ENCODE data around the gene DNAI2.

Gene DNAI2

DNA sequence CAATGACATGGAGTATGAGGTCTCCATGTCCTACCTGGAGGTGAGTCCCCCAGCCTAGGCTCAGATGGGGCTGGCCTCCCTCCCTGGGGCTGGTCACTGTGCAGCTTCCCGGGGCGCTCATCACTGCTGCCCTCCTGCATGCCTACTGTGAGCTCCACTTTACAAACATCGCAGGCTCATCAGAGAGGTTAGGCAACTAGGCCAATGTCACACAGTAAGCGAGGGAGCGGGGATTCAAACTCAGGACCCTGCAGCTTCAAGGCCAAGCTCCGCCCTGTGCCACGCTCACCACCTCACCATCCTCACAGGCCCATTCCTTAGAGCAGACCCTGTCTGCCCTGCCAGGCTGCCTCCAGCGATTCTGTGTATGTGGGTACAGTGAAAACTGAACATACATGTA is 69.1 kb downstream of the DNAI2 start:
- Histone ChIP-seq H3K27me3 (replicated peaks in 2 of 5; ENCODE audit: control insufficient read depth in 4 of 5, insufficient read depth in 5 of 5, low read length in 4 of 5) (peaks cover 0 to 8% (median 0%) of the 10 kb centered on the region in 5 experiments), H3K4me3 (ENCODE audit: control insufficient read depth in 1 of 7, extremely low read depth in 1 of 7, insufficient read depth in 4 of 7, low read depth in 2 of 7, low read length in 6 of 7) (no peak overlapping the region), H3K4me1 (ENCODE audit: control extremely low read depth in 1 of 4, control insufficient read depth in 4 of 4, insufficient read depth in 4 of 4, low read length in 3 of 4) (no peaks in the 10 kb centered on the region), H3K27ac (ENCODE audit: insufficient read depth in 1 of 2, low read depth in 1 of 2, low read length in 2 of 2, poor library complexity in 1 of 2, severe bottlenecking in 2 of 2) (no peak overlapping the region), H3K36me3 (ENCODE audit: control insufficient read depth in 4 of 4, insufficient read depth in 4 of 4, low read length in 3 of 4) (no peaks in the 10 kb centered on the region), H3K9me3 (ENCODE audit: control extremely low read depth in 1 of 5, control insufficient read depth in 4 of 5, insufficient read depth in 2 of 5, low read depth in 1 of 5, low read length in 4 of 5) (no peaks in the 10 kb centered on the region)
- CTCF ChIA-PET: interaction anchor here (1.0 to 1.3 kb wide), 3 partner anchors 10 to 42 kb away, joined by 3 to 4 read pairs (median 3); partner anchors contain the start of gene GPR142
- DNase-seq: no peak
- WGBS (ENCODE audit: insufficient coverage): 73% methylated on average over 3 of the region's 8 CpGs
- POLR2A ChIA-PET: no interaction called here

DNA sequence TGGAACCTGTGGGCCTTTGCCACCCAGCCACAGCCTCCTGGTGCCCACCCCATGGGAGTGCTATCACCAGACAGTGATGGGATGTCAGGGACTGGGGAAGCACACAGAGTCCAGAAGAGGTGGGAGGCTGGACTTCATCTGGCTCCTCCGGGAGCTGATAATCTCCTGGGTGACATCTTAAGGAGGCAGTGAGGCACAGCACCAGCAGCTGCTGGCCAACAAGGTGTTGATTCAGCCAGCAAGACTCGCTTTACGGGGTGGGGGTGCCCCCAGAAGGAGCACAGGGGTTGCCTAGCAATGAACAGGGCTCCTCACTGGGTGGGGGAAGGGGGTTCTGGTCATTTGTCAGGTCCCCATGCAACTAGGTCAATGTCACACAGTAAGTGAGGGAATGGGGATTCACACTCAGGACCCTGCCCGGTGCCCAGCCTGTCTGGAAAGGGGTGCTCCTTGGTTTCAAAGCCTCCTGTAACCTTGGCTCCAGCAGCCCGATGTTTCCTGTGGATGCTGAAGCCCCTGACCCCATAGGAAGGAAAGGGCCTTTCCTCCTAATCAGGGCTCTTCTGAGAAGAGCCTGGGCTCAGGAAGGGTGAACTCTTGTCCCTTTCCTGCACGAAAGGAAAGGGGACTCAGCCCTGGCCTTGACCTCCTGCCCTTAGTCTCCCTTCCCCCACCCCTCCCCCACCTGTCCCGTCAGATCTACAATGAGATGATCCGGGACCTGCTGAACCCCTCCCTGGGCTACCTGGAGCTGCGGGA is 69.7 kb downstream of the DNAI2 start:
- Histone ChIP-seq H3K36me3 (ENCODE audit: control insufficient read depth in 4 of 4, insufficient read depth in 4 of 4, low read length in 3 of 4) (no peaks in the 10 kb centered on the region), H3K4me1 (ENCODE audit: control extremely low read depth in 1 of 4, control insufficient read depth in 4 of 4, insufficient read depth in 4 of 4, low read length in 3 of 4) (no peaks in the 10 kb centered on the region), H3K27me3 (replicated peaks in 2 of 5; ENCODE audit: control insufficient read depth in 4 of 5, insufficient read depth in 5 of 5, low read length in 4 of 5) (peaks cover 0 to 10% (median 0%) of the 10 kb centered on the region in 5 experiments), H3K27ac (ENCODE audit: insufficient read depth in 1 of 2, low read depth in 1 of 2, low read length in 2 of 2, poor library complexity in 1 of 2, severe bottlenecking in 2 of 2) (no peak overlapping the region), H3K4me3 (ENCODE audit: control insufficient read depth in 1 of 7, extremely low read depth in 1 of 7, insufficient read depth in 4 of 7, low read depth in 2 of 7, low read length in 6 of 7) (no peak overlapping the region), H3K9me3 (ENCODE audit: control extremely low read depth in 1 of 5, control insufficient read depth in 4 of 5, insufficient read depth in 2 of 5, low read depth in 1 of 5, low read length in 4 of 5) (no peaks in the 10 kb centered on the region)
- ChIA-PET POLR2A (no interaction called here), CTCF (interaction anchor here (1.0 to 1.3 kb wide), 3 partner anchors 9 to 259 kb away, joined by 3 read pairs; no protein-coding TSS in a partner anchor)
- 85% methylated on average over 7 of the region's 9 CpGs for WGBS (ENCODE audit: insufficient coverage)
- DNase-seq: no peak

GRCh38 chr17:74344658-74345057 is 70.6 kb downstream of the DNAI2 start:
- Histone ChIP-seq H3K4me3 (ENCODE audit: control insufficient read depth in 1 of 7, extremely low read depth in 1 of 7, insufficient read depth in 4 of 7, low read depth in 2 of 7, low read length in 6 of 7) (no peak overlapping the region), H3K9me3 (ENCODE audit: control extremely low read depth in 1 of 5, control insufficient read depth in 4 of 5, insufficient read depth in 2 of 5, low read depth in 1 of 5, low read length in 4 of 5) (no peaks in the 10 kb centered on the region), H3K27me3 (replicated peaks in 2 of 5; ENCODE audit: control insufficient read depth in 4 of 5, insufficient read depth in 5 of 5, low read length in 4 of 5) (peaks cover 0 to 10% (median 2%) of the 10 kb centered on the region in 5 experiments), H3K27ac (ENCODE audit: insufficient read depth in 1 of 2, low read depth in 1 of 2, low read length in 2 of 2, poor library complexity in 1 of 2, severe bottlenecking in 2 of 2) (no peak overlapping the region), H3K4me1 (ENCODE audit: control extremely low read depth in 1 of 4, control insufficient read depth in 4 of 4, insufficient read depth in 4 of 4, low read length in 3 of 4) (no peaks in the 10 kb centered on the region), H3K36me3 (ENCODE audit: control insufficient read depth in 4 of 4, insufficient read depth in 4 of 4, low read length in 3 of 4) (no peaks in the 10 kb centered on the region)
- DNase-seq: no peak
- WGBS (ENCODE audit: insufficient coverage): 97% methylated on average over 17 of the region's 21 CpGs
- ChIA-PET CTCF (interaction anchor here (1.0 to 1.5 kb wide), 3 partner anchors 13 to 258 kb away, joined by 3 to 5 read pairs (median 3); partner anchors contain the start of gene BTBD17), POLR2A (no interaction called here)

- Histone ChIP-seq H3K4me1 (ENCODE audit: control extremely low read depth in 1 of 4, control insufficient read depth in 4 of 4, insufficient read depth in 4 of 4, low read length in 3 of 4) (no peaks in the 10 kb centered on the region), H3K36me3 (ENCODE audit: control insufficient read depth in 4 of 4, insufficient read depth in 4 of 4, low read length in 3 of 4) (no peaks in the 10 kb centered on the region), H3K27ac (ENCODE audit: insufficient read depth in 1 of 2, low read depth in 1 of 2, low read length in 2 of 2, poor library complexity in 1 of 2, severe bottlenecking in 2 of 2) (no peak overlapping the region), H3K27me3 (replicated peaks in 2 of 5; ENCODE audit: control insufficient read depth in 4 of 5, insufficient read depth in 5 of 5, low read length in 4 of 5) (peaks cover 0 to 14% (median 6%) of the 10 kb centered on the region in 5 experiments), H3K4me3 (ENCODE audit: control insufficient read depth in 1 of 7, extremely low read depth in 1 of 7, insufficient read depth in 4 of 7, low read depth in 2 of 7, low read length in 6 of 7) (no peak overlapping the region), H3K9me3 (ENCODE audit: control extremely low read depth in 1 of 5, control insufficient read depth in 4 of 5, insufficient read depth in 2 of 5, low read depth in 1 of 5, low read length in 4 of 5) (no peaks in the 10 kb centered on the region)
- 90% methylated on average over 9 of the region's 13 CpGs for WGBS (ENCODE audit: insufficient coverage)
- ChIA-PET CTCF (interaction anchor here (0.9 to 18.8 kb wide), 6 partner anchors 14 to 49 kb away, joined by 3 to 185 read pairs (median 4); partner anchors contain the start of gene BTBD17), POLR2A (no interaction called here)
- peak in 1 of 3 donors; percentile 49 for DNase-seq
Measured at GRCh38 chr17:74345433-74346241, 71.6 kb downstream of the DNAI2 start.

- H3K36me3 ChIP-seq (ENCODE audit: control insufficient read depth in 4 of 4, insufficient read depth in 4 of 4, low read length in 3 of 4): no peaks in the 10 kb centered on the region
- ChIA-PET POLR2A (no interaction called here), CTCF (interaction anchor here (0.9 to 18.8 kb wide), 5 partner anchors 9 to 47 kb away, joined by 3 to 185 read pairs (median 5); no protein-coding TSS in a partner anchor)
- H3K4me3 ChIP-seq (ENCODE audit: control insufficient read depth in 1 of 7, extremely low read depth in 1 of 7, insufficient read depth in 4 of 7, low read depth in 2 of 7, low read length in 6 of 7): no peak overlapping the region
- H3K9me3 ChIP-seq (ENCODE audit: control extremely low read depth in 1 of 5, control insufficient read depth in 4 of 5, insufficient read depth in 2 of 5, low read depth in 1 of 5, low read length in 4 of 5): no peaks in the 10 kb centered on the region
- peaks cover 0 to 31% (median 22%) of the 10 kb centered on the region in 5 experiments for H3K27me3 ChIP-seq (replicated peaks in 2 of 5; ENCODE audit: control insufficient read depth in 4 of 5, insufficient read depth in 5 of 5, low read length in 4 of 5)
- DNase-seq: no peak
- peaks cover 0 to 7% (median 3%) of the 10 kb centered on the region in 4 experiments for H3K4me1 ChIP-seq (ENCODE audit: control extremely low read depth in 1 of 4, control insufficient read depth in 4 of 4, insufficient read depth in 4 of 4, low read length in 3 of 4)
- H3K27ac ChIP-seq (ENCODE audit: insufficient read depth in 1 of 2, low read depth in 1 of 2, low read length in 2 of 2, poor library complexity in 1 of 2, severe bottlenecking in 2 of 2): no peak overlapping the region
- WGBS (ENCODE audit: insufficient coverage): 88% methylated on average over 11 of the region's 14 CpGs
Measured at GRCh38 chr17:74347646-74348045, 73.6 kb downstream of the DNAI2 start.

DNA sequence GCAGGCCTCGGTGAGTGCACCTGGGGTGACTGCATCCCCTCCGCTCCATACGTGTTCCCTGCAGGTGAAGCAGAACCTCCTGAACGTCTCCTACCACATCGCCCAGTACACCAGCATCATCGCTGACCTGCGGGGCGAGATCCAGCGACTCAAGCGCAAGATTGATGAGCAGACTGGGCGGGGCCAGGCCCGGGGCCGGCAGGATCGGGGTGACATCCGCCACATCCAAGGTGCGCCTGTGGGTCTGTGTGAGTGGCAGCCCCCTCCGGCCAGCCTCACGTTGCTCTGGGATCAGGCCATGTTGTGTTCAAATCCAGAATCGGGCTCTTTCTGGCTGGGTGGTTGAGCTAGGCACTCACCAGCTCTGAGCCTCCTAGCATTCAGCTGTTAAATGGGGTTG is 75.1 kb downstream of the DNAI2 start:
- CTCF ChIA-PET: interaction anchor here (0.9 to 18.8 kb wide), 5 partner anchors 9 to 43 kb away, joined by 3 to 185 read pairs (median 3); partner anchors contain the start of gene BTBD17
- Histone ChIP-seq H3K4me3 (ENCODE audit: control insufficient read depth in 1 of 7, extremely low read depth in 1 of 7, insufficient read depth in 4 of 7, low read depth in 2 of 7, low read length in 6 of 7) (no peak overlapping the region), H3K36me3 (ENCODE audit: control insufficient read depth in 4 of 4, insufficient read depth in 4 of 4, low read length in 3 of 4) (no peaks in the 10 kb centered on the region), H3K27ac (ENCODE audit: insufficient read depth in 1 of 2, low read depth in 1 of 2, low read length in 2 of 2, poor library complexity in 1 of 2, severe bottlenecking in 2 of 2) (no peak overlapping the region), H3K4me1 (ENCODE audit: control extremely low read depth in 1 of 4, control insufficient read depth in 4 of 4, insufficient read depth in 4 of 4, low read length in 3 of 4) (peaks cover 0 to 11% (median 5%) of the 10 kb centered on the region in 4 experiments), H3K9me3 (ENCODE audit: control extremely low read depth in 1 of 5, control insufficient read depth in 4 of 5, insufficient read depth in 2 of 5, low read depth in 1 of 5, low read length in 4 of 5) (no peaks in the 10 kb centered on the region), H3K27me3 (replicated peaks in 2 of 5; ENCODE audit: control insufficient read depth in 4 of 5, insufficient read depth in 5 of 5, low read length in 4 of 5) (peaks cover 0 to 44% (median 26%) of the 10 kb centered on the region in 5 experiments)
- POLR2A ChIA-PET: no interaction called here
- WGBS (ENCODE audit: insufficient coverage): 88% methylated on average over 19 of the region's 19 CpGs
- no peak for DNase-seq
